Dendritic cell treated with granulocyte-macrophage colony-stimulating factor and Interleukin-4, amounts not matched to agents 40 ng/mL and 50 ng/mL, for 4 days (primary cell): Measurements from ENCODE around the gene MS4A12.
"Not testable (repeated sequence)": the region's sequence is repeated elsewhere in the genome, so short reads cannot be mapped to it uniquely, and the experiment has no call there.

Experiments used
- H3K27ac Mint-ChIP-seq: one replicate; pipeline ENCODE4 v1.8.0; 2022; ENCODE audit warnings: mild to moderate bottlenecking, mixed read lengths
- H3K27me3 Mint-ChIP-seq: one replicate; pipeline ENCODE4 v1.8.0; 2022; ENCODE audit warnings: mild to moderate bottlenecking, mixed read lengths
- H3K36me3 Mint-ChIP-seq: one replicate; pipeline ENCODE4 v1.8.0; 2022; ENCODE audit warnings: low read depth, mixed read lengths
- H3K4me1 Mint-ChIP-seq: one replicate; pipeline ENCODE4 v1.8.0; 2022; ENCODE audit warnings: low read depth, mixed read lengths
- H3K4me3 Mint-ChIP-seq: one replicate; pipeline ENCODE4 v1.8.0; 2022; ENCODE audit warnings: mild to moderate bottlenecking, moderate library complexity, mixed read lengths
- H3K9me3 Mint-ChIP-seq: one replicate; pipeline ENCODE4 v1.8.0; 2022; ENCODE audit warnings: mixed read lengths
- intact Hi-C: fragments of 100-400 bp; cut with micrococcal nuclease; formaldehyde crosslinking; loops from one replicate; pipeline ENCODE4 v1.15.0; 2022

Gene MS4A12, protein sequence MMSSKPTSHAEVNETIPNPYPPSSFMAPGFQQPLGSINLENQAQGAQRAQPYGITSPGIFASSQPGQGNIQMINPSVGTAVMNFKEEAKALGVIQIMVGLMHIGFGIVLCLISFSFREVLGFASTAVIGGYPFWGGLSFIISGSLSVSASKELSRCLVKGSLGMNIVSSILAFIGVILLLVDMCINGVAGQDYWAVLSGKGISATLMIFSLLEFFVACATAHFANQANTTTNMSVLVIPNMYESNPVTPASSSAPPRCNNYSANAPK

GRCh38 chr11:60492488-60493009 is at the start of gene MS4A12:
Gene MS4A12, plus strand, starts transcription at chr11:60492778. Its CDS starts 4,541 bp downstream, at chr11:60497319.
- Mint-ChIP-seq H3K9me3 (no peaks in the 10 kb centered on the region), H3K4me3 (no peak within 1 kb of the TSS), H3K27ac (no peak within 1 kb of the TSS), H3K27me3 (peaks cover 5% of the 10 kb centered on the region), H3K4me1 (peaks cover 7% of the 10 kb centered on the region), H3K36me3 (no peaks in the 10 kb centered on the region)
- intact Hi-C loops: no loop called here

DNA sequence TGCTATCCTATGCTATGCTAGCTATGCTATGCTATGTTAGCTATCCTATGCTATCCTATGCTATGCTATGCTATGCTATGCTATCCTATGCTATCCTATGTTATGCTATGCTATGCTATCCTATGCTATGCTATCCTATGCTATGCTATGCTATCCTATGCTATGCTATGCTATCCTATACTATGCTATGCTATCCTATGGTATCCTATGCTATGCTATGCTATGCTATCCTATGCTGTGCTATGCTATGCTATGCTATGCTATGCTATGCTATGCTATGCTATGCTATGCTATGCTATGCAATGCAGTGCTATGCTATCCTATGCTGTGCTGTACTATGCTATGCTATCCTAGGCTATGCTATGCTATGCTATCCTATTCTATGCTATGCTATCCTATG is 45.5 kb upstream of the MS4A12 start:
- no peaks in the 10 kb centered on the region for H3K36me3 Mint-ChIP-seq
- H3K9me3 Mint-ChIP-seq: no peaks in the 10 kb centered on the region
- no peak overlapping the region for H3K4me3 Mint-ChIP-seq
- H3K27me3 Mint-ChIP-seq: no peaks in the 10 kb centered on the region
- peaks cover 34% of the 10 kb centered on the region for H3K4me1 Mint-ChIP-seq
- H3K27ac Mint-ChIP-seq: no peak overlapping the region
- intact Hi-C loops: no loop called here

DNA sequence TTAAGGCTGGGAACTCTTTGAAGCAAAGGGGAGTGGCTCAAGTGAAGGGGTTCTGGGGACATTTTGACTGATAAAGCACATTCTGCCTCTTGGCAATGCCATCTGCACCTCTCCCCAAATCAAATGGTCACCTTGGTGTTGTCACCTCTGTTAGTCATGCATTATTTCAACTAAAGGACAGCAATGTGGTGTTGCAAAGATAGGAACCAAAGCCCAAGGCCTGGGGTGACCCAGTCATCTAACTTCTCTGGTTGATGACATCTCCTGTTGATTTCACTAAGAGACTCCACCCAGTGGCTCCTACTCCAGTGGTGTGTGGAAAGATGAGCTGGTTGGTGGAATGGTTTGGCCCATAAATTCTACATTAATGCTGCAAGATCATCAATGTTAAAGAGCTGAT is 44.7 kb upstream of the MS4A12 start:
- Mint-ChIP-seq H3K4me3 (no peak overlapping the region), H3K27me3 (no peaks in the 10 kb centered on the region), H3K9me3 (no peaks in the 10 kb centered on the region), H3K4me1 (peaks cover 34% of the 10 kb centered on the region), H3K27ac (no peak overlapping the region), H3K36me3 (no peaks in the 10 kb centered on the region)
- intact Hi-C loops: no loop called here

DNA sequence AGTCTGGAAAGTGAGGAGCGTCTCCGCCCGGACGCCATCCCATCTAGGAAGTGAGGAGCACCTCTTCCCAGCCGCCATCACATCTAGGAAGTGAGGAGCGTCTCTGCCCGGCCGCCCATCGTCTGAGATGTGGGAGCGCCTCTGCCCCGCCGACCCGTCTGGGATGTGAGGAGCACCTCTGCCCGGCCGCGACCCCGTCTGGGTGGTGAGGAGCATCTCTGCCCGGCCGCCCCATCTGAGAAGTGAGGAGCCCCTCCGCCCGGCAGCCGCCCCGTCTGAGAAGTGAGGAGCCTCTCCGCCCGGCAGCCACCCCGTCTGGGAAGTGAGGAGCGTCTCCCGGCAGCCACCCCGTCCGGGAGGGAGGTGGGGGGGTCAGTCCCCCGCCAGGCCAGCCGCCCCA is 41.4 kb upstream of the MS4A12 start:
- H3K4me3 Mint-ChIP-seq, H3K36me3 Mint-ChIP-seq, H3K27me3 Mint-ChIP-seq, H3K9me3 Mint-ChIP-seq, intact Hi-C loops, H3K27ac Mint-ChIP-seq: not testable (repeated sequence)
- H3K4me1 Mint-ChIP-seq: peaks cover 28% of the 10 kb centered on the region

DNA sequence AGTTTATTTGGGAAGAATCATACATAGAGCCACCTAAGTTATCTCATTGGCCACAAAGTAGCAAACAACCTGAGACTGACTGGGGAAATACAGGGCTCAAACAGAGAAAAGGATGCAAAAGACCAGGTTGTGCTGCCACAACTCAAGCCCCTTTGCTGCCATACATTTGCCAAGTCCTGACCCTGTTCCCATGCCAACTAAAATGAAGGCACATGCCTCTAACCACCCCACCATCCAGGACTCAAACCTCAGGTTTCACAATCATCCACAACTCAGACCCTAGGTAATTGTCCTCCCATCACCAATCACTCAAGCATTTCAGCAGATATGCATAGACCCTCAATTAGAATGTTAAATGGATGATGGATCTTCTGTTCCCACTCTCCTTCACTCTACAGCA is 38.4 kb upstream of the MS4A12 start:
- Mint-ChIP-seq H3K27ac (no peak overlapping the region), H3K27me3 (no peaks in the 10 kb centered on the region), H3K4me3 (no peak overlapping the region), H3K9me3 (no peaks in the 10 kb centered on the region), H3K4me1 (peaks cover 11% of the 10 kb centered on the region), H3K36me3 (no peaks in the 10 kb centered on the region)
- intact Hi-C loops: no loop called here

DNA sequence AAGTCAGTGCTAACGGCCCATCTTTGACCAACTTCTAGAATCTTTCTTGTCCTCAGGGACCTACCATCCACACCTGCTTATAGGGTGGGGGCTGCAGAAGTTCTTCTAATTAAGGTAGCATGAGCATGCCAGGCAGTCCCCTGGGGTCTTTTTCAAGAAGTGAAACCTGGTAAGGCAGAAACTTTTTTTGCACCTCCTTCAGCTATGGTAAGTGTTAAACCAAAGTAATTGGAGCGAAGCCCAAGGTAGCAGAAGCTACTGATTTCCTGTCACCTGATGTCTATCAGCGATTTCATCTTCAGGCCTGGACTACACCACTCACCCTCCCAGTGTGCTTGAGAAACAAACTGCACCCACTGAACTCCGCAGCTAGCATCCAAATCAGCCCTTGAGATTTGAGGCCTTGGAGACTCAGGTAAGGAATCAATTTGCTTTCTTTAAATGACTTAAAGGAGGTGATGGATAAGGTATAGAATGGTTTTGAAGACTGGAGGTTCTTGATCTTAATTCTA is 37.0 kb upstream of the MS4A12 start, which contains the start of gene MS4A1:
TSS of gene MS4A1 (plus strand) at position 317 of the 512 bp plus-strand sequence. CDS start 6,528 bp downstream, outside the sequence.
- H3K4me3 Mint-ChIP-seq: no peak within 1 kb of the TSS
- H3K27me3 Mint-ChIP-seq: no peaks in the 10 kb centered on the region
- intact Hi-C loops: no loop called here
- no peak within 1 kb of the TSS for H3K27ac Mint-ChIP-seq
- no peaks in the 10 kb centered on the region for H3K9me3 Mint-ChIP-seq
- H3K4me1 Mint-ChIP-seq: peaks cover 6% of the 10 kb centered on the region
- no peaks in the 10 kb centered on the region for H3K36me3 Mint-ChIP-seq

DNA sequence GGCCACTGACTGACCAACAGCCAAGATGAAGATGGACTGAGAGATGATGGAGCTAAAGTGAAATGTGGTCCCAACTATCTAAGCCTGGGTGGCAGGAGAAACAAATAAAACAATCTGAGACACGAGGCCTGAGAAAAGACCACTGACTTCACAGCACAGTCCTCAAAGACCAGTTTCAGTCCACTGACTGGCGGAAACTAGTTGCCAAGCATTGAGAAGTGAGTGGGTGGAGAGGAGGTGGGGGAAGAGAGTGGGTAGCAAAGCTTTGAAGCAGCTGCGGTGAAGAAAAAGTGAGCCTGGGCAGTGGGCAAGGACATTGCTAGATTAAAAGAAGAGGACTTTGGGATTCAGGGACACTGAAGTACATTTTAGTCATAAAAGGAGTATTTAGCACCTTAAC is 35.0 kb upstream of the MS4A12 start:
- no peak overlapping the region for H3K4me3 Mint-ChIP-seq
- intact Hi-C loops: no loop called here
- peaks cover 6% of the 10 kb centered on the region for H3K4me1 Mint-ChIP-seq
- no peaks in the 10 kb centered on the region for H3K36me3 Mint-ChIP-seq
- no peak overlapping the region for H3K27ac Mint-ChIP-seq
- no peaks in the 10 kb centered on the region for H3K27me3 Mint-ChIP-seq
- no peaks in the 10 kb centered on the region for H3K9me3 Mint-ChIP-seq

DNA sequence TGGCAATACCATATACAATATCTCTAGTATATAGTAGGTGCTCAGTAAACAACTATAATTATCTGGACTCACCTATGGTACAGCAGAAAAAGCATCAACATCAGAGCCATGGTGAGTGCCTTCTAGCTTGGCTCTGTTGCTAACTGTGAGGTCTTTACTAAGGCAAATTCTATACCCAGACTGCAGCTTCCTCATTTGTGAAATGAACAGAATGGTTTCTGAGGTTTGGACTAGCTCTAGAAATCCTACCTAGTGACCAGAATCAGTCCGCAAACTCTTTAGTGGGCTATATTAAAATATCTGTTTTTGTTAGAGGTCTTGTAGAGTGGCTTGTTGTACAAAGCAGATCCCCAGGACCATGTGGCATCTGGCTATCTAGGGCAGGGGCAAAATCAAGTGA is 33.2 kb upstream of the MS4A12 start:
- Mint-ChIP-seq H3K4me3 (no peak overlapping the region), H3K4me1 (peaks cover 22% of the 10 kb centered on the region), H3K27ac (no peak overlapping the region), H3K9me3 (no peaks in the 10 kb centered on the region), H3K27me3 (no peaks in the 10 kb centered on the region), H3K36me3 (no peaks in the 10 kb centered on the region)
- intact Hi-C loops: no loop called here

- intact Hi-C loops: no loop called here
- Mint-ChIP-seq H3K9me3 (peaks cover 8% of the 10 kb centered on the region), H3K27me3 (no peaks in the 10 kb centered on the region), H3K4me1 (peaks cover 37% of the 10 kb centered on the region), H3K27ac (peak overlapping the region; percentile 71), H3K36me3 (peaks cover 6% of the 10 kb centered on the region), H3K4me3 (no peak overlapping the region)
These were observed 23.7 kb upstream of the MS4A12 start for GRCh38 chr11:60468829-60469228.

- intact Hi-C loops: no loop called here
- H3K27me3 Mint-ChIP-seq: no peaks in the 10 kb centered on the region
- peaks cover 33% of the 10 kb centered on the region for H3K4me1 Mint-ChIP-seq
- H3K36me3 Mint-ChIP-seq: peaks cover 9% of the 10 kb centered on the region
- H3K4me3 Mint-ChIP-seq: no peak overlapping the region
- H3K27ac Mint-ChIP-seq: no peak overlapping the region
- peaks cover 8% of the 10 kb centered on the region for H3K9me3 Mint-ChIP-seq
These were observed 22.9 kb upstream of the MS4A12 start for GRCh38 chr11:60469723-60470122.

GRCh38 chr11:60477035-60477445 is 15.5 kb upstream of the MS4A12 start:
- intact Hi-C loops: no loop called here
- H3K36me3 Mint-ChIP-seq: peaks cover 51% of the 10 kb centered on the region
- no peak overlapping the region for H3K4me3 Mint-ChIP-seq
- H3K27ac Mint-ChIP-seq: peak overlapping the region; percentile 88
- peaks cover 35% of the 10 kb centered on the region for H3K9me3 Mint-ChIP-seq
- peaks cover 51% of the 10 kb centered on the region for H3K4me1 Mint-ChIP-seq
- no peaks in the 10 kb centered on the region for H3K27me3 Mint-ChIP-seq

DNA sequence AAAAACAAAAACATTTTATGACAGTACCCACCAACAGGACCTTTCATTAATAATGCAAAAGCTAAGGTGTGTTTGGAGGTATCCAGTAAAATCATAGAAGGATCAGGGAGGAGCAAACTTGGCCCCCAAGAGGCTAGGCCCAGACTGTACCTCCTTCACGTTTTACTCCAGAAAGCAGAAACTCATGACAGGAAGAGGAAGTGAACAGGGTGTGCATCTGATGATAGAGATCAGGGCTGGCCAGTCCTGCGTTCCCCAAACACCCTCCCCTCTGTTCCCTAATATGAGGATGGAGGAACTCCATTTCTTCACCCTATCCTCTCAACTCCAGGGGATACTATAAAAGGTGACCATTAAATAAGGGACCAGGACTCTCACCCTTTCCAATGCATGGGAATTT is 10.2 kb upstream of the MS4A12 start:
- peaks cover 58% of the 10 kb centered on the region for H3K4me1 Mint-ChIP-seq
- intact Hi-C loops: no loop called here
- H3K36me3 Mint-ChIP-seq: peaks cover 35% of the 10 kb centered on the region
- no peaks in the 10 kb centered on the region for H3K27me3 Mint-ChIP-seq
- H3K4me3 Mint-ChIP-seq: no peak overlapping the region
- H3K27ac Mint-ChIP-seq: peak overlapping the region; percentile 84
- peaks cover 35% of the 10 kb centered on the region for H3K9me3 Mint-ChIP-seq

DNA sequence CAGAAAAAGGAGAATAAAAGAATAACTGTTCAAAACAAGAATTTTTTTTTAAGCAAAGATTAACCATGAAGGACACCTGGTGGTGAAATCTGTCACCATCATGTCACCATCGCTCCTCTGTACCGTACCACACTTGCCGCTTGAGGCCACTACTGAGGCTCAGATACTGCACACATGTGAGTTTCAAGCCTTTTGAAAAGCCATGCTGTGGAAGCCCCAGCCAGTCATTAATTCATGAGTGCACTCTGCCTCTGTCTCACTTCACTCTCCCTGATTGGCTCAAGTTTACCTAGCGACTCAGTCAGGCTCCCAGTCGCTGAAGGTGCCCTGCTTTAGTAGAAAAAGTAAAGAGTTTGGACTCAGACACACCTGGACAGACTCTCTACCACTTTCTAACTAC is 6.6 kb upstream of the MS4A12 start:
- Mint-ChIP-seq H3K27ac (peak overlapping the region; percentile 35), H3K36me3 (peaks cover 14% of the 10 kb centered on the region), H3K4me1 (peaks cover 34% of the 10 kb centered on the region), H3K4me3 (no peak overlapping the region), H3K9me3 (peaks cover 17% of the 10 kb centered on the region), H3K27me3 (peaks cover 1% of the 10 kb centered on the region)
- intact Hi-C loops: loop anchor here (1.0 to 5.0 kb wide), 4 partner anchors 123 to 221 kb away; no protein-coding TSS in a partner anchor

DNA sequence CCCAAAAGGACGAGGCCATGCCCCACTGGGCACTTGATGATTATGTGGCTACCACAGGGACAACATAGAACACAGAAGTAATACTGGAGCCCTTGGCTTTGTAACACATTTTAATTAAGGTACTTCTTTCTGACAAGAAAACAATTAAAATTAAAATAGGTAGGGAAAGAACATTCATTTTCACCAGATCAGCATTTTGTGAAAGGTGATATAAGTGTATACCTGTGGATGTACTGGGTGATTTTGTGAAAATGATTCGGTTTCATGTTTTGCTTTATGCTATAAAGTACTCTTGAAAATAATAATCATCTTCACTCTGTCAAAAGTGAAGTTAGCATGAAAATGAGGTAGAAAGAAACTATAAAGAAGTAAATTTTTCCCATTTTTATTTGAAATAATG is 876 bp downstream of the MS4A12 start:
- H3K27me3 Mint-ChIP-seq: peaks cover 5% of the 10 kb centered on the region
- H3K4me1 Mint-ChIP-seq: peaks cover 16% of the 10 kb centered on the region
- intact Hi-C loops: no loop called here
- H3K27ac Mint-ChIP-seq: no peak overlapping the region
- H3K36me3 Mint-ChIP-seq: no peaks in the 10 kb centered on the region
- no peaks in the 10 kb centered on the region for H3K9me3 Mint-ChIP-seq
- H3K4me3 Mint-ChIP-seq: no peak overlapping the region
